ENCODE results near the gene CERT1. TPM values are rescaled to one million over a fixed set of nuclear protein-coding genes. Genes with fewer than 3 reads are reported as not detected.

The CERT1 gene
- total and polyA plus RNA-seq, 2 donors (not counting 3 experiments of a cell fraction or from before 2014, with no cell fraction given): 8.0 to 21.3 TPM

DNA sequence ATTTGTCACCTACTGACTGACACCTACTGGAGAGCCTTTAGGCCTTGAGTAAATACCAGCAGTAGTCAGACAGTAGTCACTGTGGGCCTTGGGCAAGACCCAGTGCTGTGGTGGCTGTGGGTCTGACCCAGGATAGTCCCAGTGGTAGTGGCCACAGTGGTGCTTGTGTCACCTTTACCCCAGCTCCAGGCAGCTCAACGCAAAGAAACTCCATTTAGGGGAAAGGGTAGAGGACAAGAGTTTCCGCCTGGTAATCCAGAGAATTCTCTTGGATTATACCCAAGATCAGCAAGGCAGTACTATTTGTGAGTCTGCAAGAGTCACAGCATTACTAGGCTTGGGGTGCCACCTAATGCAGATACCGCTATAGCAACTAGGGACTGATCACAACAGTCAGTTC, 28.9 kb downstream of the CERT1 start:
- BruUV-seq (replicated peaks): no TSS peak
- H2AFZ ChIP-seq (ENCODE audit: low read depth, low read length): no peak overlapping the region
- DNase-seq (ENCODE audit: low read depth, low spot score) (no peak), FAIRE-seq (no peak)
- dilution Hi-C loops (cut with MboI; ENCODE audit: extremely low pct_ligation_motif_present, low sequenced_read_pairs) (no loop called here), intact Hi-C loops (cut with micrococcal nuclease) (no loop called here)
- H3K36me3 ChIP-seq (ENCODE audit: control insufficient read depth in 2 of 2, extremely low read depth in 1 of 2, insufficient read depth in 2 of 2, low read length in 2 of 2): no peaks in the 10 kb centered on the region
- POLR2A ChIA-PET: no interaction called here
- no peak overlapping the region for H3K4me2 ChIP-seq (ENCODE audit: insufficient read depth, low read length)
- H3K9me3 ChIP-seq (replicated peaks; ENCODE audit: control insufficient read depth, insufficient read depth, low read length): no peaks in the 10 kb centered on the region
- no peak for TF ChIP-seq JUN (IDR thresholded peaks at IDR 0.05; ENCODE audit: borderline replicate concordance, insufficient read depth, insufficient read length, low read depth)
- TF ChIP-seq FOS (IDR thresholded peaks at IDR 0.05; ENCODE audit: borderline replicate concordance, insufficient read depth, low read length): no peak
- no peak for TF ChIP-seq POLR2AphosphoS5 (IDR thresholded peaks at IDR 0.05; ENCODE audit: insufficient read depth, low read depth, low read length)
- TF ChIP-seq POLR2A (IDR thresholded peaks at IDR 0.05; ENCODE audit: low read depth, low read length): no peak
- no peak for TF ChIP-seq MAX (IDR thresholded peaks at IDR 0.05; ENCODE audit: insufficient read depth, insufficient read length)
- no peak for TF ChIP-seq CTCF (IDR thresholded peaks at IDR 0.05; ENCODE audit: extremely low read depth in 1 of 2, insufficient read depth in 1 of 2, low read depth in 1 of 2, low read length in 2 of 2)
- no peak for TF ChIP-seq EZH2 (IDR thresholded peaks at IDR 0.05; ENCODE audit: borderline replicate concordance, low read depth, low read length, severe bottlenecking)
- no peak for TF ChIP-seq GATA2 (IDR thresholded peaks at IDR 0.05; ENCODE audit: insufficient read depth, insufficient read length, low read depth, low read length)
- TF ChIP-seq MYC (IDR thresholded peaks at IDR 0.05; ENCODE audit: low read depth, low read length): no peak
- H3K9ac ChIP-seq (replicated peaks; ENCODE audit: extremely low read depth, insufficient read depth, low read length): no peak overlapping the region
- H3K4me3 ChIP-seq (replicated peaks in 1 of 3; ENCODE audit: insufficient read depth in 1 of 3, low read depth in 1 of 3, low read length in 3 of 3): no peak overlapping the region
- H3K27ac ChIP-seq (ENCODE audit: insufficient read depth, low read depth, low read length): no peak overlapping the region
- H4K20me1 ChIP-seq (replicated peaks; ENCODE audit: control insufficient read depth, extremely low read depth, insufficient read depth, low read length): peaks cover 3% of the 10 kb centered on the region
- no peaks in the 10 kb centered on the region for H3K27me3 ChIP-seq (ENCODE audit: control insufficient read depth in 2 of 2, insufficient read depth in 2 of 2, low read length in 2 of 2)
- CTCF ChIA-PET: interaction anchor here (1.7 kb wide), 1 partner anchor 14 kb away, joined by 4 read pairs; no protein-coding TSS in a partner anchor
- no peaks in the 10 kb centered on the region for H3K4me1 ChIP-seq (ENCODE audit: control insufficient read depth, extremely low read depth, insufficient read depth, low read length)
- H3K9me1 ChIP-seq (replicated peaks; ENCODE audit: control insufficient read depth, extremely low read depth, insufficient read depth, low read length): no peaks in the 10 kb centered on the region
- peaks cover 35% of the 10 kb centered on the region for H3K79me2 ChIP-seq (ENCODE audit: control insufficient read depth, insufficient read depth, low read length)

Measured in endothelial cell of umbilical vein (primary cell).